ENCODE results near the gene IQCH.

The IQCH gene

GRCh38 chr15:67505675-67506572 is 251.3 kb downstream of the IQCH start:
- ATAC-seq, result no peak

DNA sequence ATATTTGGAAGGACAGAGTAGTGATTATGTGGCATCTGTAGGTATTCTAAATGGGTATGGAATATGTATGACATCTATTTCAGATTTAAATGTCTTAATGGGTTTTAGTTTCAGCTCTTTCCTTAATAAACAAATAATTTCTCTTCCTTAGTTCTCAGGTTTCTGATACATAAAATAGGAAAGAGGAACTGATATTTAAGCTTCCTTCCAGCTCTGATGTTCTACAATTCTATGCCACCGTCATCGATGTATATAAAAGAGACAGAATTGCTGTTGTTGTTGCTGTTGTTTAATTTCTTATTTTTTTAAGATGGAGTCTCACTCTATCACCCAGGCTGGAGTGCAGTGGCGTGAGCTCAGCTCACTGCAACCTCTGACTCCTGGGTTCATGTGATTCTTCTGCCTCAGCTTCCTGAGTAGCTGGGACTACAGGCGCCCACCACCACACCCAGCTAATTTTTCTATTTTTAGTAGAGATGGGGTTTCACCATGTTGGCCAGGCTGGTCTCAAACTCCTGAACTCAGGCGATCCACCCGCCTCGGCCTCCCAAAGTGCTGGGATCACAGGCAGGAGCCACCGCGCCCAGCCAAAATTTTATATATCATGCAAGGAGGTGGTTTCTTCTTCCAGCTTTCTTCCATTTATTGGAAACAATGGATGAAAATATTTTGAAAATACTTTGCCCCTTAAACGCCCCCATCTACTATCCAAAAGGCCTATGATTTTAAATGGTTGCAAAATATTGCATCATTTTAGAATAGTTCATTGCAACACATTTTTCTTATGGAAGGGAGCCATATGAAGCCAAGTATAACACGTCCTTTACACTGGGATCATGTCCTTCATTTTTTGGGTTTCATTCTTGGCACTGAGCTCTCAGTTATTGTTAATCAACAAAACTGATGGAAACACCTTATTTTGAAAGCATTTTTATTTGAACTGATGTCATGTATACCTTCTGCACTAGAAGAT is 252.5 kb downstream of the IQCH start:
- no peak for ATAC-seq

DNA sequence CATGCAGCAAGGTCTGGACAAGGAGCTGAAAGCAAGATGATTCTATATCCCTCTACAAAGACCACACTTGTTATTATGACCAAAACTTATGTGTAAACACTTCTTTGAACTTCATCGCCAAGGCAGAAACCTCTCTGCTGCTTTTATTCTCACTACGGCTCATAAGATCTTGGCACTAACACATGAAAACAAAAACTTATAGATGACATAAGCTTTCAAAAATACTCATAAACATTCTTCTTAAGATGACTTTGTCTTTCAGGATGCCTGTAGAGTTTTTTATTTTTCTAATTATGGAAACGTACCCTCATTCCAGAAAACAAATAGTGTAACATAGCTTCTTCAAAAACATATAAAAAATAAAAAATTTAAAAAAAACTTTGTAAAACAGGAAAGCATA is 253.8 kb downstream of the IQCH start:
- ATAC-seq, result no peak

GRCh38 chr15:67509918-67510317 is 255.3 kb downstream of the IQCH start:
- ATAC-seq, result no peak

DNA sequence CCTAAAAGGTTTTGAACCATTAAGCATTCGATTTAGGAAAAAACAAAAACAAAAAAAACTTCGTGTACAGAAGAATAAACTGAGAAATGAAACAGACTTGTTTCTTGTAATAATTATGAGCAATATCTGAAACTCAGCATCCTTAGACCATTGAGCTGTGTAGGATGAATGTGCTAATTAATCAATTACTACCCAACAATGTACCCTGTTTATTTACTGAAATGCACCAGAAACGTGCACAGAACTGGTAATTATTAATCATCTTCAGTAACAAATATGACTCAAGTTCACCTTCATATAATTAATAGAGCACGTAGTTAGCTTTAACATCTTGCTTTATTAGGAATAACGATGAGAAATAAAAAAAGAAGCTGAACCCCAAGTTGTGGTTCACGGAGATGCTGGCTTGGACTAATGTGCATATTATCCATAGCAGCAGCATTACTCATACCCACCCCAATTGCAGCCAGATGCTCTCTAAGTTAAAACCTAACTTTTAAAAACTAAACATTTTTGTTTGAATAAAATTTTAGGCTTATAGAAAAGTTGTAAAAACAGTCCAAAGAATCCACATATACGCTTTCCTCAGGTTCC is 256.1 kb downstream of the IQCH start:
- ATAC-seq, result no peak

GRCh38 chr15:67511606-67512005 is 257.0 kb downstream of the IQCH start:
- no peak for ATAC-seq

- ATAC-seq, result no peak
Observed at GRCh38 chr15:67512140-67512539, 257.6 kb downstream of the IQCH start.

DNA sequence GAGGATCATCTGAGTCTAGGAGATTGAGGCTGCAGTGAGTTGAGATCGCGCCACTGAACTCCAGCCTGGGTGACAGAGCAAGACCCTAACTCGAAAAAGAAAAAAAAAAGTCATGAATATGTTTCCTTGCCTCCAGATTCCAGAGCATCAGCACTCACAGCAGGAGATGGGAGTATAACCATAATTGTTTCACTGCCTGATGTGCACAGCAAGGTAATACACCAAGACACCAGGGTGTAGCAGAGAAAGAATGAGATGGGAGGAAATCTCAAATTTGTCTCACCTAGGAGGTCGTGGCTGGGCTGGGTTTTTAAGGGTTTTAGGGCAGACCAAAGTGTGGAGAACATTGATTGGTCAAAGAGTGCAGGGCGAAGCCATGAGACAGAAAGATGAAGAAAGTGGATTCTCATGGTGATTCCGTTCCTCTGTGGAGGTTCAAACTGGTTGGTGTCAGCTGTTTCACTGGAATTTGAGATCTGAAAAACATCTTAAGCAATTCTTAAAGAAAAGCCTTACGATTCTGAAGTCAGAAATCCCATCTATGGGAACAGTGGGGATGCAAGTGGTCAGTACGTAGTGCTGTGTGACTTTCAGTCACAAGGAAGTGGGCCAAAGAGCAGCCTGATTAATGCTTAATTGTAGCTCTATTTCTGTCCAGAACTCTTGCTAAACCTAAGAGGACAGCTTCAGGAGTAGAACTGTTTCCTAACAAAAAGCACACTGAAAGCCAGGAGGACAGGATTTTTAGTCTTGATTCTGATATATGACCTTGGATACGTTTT is 258.5 kb downstream of the IQCH start:
- no peak for ATAC-seq

GRCh38 chr15:67515090-67515489 is 260.5 kb downstream of the IQCH start:
- no peak for ATAC-seq

- no peak for ATAC-seq
Observed at GRCh38 chr15:67515557-67515956, 261.0 kb downstream of the IQCH start.

DNA sequence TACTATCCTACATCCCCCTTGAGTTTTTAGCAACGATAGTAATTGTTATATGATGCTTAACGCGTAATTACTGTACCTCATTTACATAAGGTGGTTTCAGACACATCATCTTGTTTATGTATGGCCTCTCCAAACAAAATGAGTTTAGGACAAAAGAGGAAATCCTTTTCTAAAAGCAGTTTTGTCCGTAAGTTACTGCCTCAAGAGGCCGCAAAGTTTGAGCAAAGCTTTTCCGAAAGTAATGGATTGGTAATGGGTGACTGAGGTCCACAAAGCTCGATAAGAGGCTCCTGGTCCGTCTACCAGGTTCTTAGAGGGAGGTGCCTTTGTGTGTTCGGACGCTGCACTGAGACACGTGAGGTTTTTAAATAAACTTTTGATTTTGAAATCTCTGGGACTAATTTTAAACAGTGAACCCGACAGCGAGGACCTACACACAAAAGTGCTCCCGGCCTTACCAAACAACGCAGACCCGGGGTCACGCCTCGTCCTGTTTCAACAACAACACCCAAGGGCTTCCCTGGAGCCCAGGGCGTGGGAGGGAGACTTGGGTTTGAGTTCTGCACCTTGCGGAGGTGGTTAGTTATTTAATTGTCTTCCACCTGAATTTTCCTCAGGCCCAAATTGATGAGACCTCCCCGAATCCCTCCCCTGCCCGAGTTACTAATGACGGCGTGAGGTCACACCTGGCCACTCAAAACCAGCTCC is 265.9 kb downstream of the IQCH start:
- no peak for ATAC-seq

DNA sequence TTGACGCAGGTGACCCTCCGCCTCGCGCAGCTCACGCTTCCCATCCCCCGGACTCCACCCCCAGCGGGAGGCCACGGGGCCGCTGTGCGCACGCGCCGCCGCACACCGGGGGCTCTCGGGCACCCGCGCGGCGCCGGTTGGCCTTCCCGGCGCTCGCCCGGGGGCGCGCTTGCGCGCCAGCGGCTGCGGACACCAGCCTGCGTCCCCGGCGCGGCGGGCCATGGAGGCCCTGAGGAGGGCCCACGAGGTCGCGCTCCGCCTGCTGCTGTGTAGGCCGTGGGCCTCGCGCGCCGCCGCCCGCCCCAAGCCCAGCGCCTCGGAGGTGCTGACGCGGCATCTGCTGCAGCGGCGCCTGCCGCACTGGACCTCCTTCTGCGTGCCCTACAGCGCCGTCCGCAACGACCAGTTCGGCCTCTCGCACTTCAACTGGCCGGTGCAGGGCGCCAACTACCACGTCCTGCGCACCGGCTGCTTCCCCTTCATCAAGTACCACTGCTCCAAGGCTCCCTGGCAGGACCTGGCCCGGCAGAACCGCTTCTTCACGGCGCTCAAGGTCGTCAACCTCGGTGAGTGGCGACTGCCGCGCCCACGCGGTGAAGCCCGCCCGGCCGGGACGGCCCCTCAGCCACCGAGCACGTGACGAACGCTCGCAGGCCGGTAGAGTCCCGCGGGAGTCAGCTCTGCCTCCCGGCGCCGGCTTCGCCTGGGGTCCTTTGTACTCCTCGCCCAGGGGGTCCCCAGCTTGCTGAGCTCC is 266.6 kb downstream of the IQCH start, which contains the start of gene C15orf61:
TSS of gene C15orf61 (plus strand) at position 103 of the 754 bp plus-strand sequence. CDS start at position 221, 118 bp downstream.
- peak; percentile 78 for ATAC-seq

DNA sequence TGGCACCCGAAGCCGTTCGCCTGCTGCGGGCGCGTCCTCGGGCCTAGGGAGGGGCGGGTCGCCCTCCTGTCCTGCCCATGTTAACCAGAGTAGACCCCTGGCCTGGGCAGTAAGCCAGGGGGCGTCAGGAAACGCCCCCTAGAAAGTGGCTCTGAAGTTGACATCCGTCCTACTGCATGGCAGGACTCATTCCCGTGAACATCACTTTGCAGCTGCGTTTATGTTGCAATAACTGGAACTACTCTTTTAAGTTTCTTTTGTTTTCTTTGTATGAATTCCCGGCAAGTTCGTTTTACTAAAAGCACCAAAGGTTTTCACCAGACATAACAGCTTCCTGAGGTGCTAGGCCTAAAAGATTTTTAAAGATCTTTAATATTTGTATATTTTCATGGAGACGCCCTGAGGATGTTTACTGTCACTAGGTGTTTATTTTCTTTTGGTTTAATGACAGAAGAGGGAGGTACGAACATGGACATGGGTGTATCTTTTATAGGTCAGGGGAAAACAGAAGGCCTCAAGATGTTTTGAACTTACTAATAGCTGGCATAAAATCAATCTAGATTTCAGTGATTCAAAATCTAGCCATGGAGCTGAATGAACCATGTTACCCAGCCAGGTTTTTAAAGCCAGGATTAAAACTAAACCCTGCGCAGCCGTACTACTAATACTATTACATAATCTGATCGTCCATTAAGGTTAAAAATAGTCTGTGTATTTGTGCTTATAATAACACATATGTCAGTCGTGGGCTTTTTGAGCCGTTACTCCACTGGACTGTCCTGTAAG is 267.4 kb downstream of the IQCH start:
- no peak for ATAC-seq

DNA sequence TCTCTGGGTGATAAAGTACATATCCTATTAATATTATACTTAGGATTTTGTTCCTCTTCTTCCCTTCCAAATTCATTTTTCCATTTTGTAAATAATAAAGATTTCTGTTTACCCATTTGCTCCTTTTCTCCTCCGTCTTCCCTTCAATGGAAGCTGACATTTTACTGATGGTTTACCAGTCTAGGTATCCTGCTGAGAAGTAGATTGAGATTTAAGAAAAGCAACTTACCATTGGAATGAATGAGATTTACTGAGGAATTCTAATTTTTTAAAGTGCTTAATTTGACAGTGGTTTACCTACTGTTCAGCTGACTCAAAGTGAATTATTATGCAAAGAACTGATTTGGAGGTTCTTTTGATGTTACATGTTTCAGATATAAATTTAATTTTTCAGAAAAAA is 268.7 kb downstream of the IQCH start:
- no peak for ATAC-seq

GRCh38 chr15:67524235-67524634 is 269.6 kb downstream of the IQCH start:
- ATAC-seq, result no peak

DNA sequence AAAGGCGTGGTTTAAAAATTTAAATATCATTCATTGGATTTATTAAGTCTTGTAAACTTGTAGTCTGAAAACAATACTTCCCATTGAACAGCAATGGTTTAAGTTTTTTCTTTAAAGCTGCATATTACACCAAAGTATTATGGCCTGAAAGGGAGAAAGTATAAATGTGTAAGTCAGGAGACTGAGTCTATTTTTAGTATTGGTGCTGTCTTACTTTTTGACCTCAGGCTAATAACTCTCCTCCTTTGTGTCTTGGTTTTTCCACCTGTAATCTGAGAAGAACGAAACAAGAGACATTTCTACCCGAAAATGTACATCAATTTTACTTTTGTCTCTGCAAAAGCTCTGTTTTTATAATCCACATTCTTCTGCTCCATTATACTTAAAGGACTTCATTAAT is 273.9 kb downstream of the IQCH start:
- no peak for ATAC-seq

GRCh38 chr15:67531379-67531914 is 276.9 kb downstream of the IQCH start:
- ATAC-seq, result peak; percentile 92 to 97

GRCh38 chr15:67533873-67534272 is 279.3 kb downstream of the IQCH start:
- no peak for ATAC-seq

GRCh38 chr15:67534360-67534759 is 279.8 kb downstream of the IQCH start:
- ATAC-seq, result no peak

DNA sequence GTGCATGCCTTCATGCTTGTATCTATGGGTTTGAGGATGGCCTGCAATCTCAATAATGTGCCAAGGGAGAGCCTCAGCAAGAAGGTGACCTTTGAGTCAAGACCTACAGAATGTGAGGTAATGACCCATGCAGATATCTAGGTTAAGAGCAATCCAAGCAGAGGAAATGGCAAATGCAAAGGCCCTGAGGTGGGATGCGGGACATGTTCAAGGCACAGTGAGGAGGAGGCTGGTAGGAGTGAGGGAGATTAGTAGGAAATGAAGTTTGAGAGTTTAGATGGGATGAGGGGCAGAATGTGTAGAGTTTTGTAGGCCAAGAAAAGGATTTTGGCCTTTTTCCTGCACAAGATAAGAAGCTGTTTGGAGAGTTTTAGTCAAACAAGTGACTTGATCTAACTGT is 283.2 kb downstream of the IQCH start:
- no peak for ATAC-seq
